HPDE6-E6E7 (cell line): Measurements from ENCODE around the gene SPATA2.
"Not testable (repeated sequence)": the region's sequence is repeated elsewhere in the genome, so short reads cannot be mapped to it uniquely, and the experiment has no call there.

Experiments
- DNase-seq: peaks from one replicate; pipeline ENCODE4 v3.0.0; 2011; ENCODE audit warnings: missing footprints; ENCODE audit errors: extremely low spot score

Gene SPATA2

DNA sequence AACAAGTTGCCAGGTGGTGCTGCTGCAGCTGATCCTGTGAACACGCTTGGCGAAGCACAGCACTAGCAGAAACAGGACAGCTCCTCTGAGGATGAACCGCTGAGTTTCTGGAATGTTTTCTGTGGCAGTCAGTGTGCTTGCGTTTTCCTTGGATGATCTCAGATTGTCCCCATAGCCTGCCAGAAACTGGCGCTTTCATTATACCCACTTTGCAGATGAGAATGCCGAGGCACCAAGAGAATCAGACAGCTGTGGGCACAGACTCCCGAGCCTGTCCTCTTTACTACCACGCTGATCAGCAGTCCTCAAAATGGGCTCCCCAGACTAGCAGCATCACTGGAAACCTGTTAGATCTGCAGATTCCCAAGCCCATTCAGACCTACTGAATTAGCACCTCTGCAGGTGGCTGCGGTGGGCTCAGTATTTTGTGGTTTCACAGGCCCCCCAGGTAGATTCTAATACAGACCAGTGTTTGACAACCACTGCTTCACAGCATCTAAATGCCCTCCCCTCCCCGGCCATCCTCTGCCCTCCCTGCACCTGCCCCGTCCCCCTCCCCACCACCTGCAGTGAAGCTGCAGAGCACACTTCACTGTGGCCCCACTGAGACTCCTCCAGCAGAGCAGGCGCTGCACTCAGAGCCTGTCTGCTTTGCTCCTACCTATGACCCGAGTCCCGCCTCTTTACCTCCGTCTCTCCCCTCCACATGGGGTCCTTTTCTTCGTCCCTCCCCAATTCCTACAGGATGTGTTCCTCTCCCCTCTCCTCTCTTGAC is 29.6 kb downstream of the SPATA2 start:
- DNase-seq, result no peak

DNA sequence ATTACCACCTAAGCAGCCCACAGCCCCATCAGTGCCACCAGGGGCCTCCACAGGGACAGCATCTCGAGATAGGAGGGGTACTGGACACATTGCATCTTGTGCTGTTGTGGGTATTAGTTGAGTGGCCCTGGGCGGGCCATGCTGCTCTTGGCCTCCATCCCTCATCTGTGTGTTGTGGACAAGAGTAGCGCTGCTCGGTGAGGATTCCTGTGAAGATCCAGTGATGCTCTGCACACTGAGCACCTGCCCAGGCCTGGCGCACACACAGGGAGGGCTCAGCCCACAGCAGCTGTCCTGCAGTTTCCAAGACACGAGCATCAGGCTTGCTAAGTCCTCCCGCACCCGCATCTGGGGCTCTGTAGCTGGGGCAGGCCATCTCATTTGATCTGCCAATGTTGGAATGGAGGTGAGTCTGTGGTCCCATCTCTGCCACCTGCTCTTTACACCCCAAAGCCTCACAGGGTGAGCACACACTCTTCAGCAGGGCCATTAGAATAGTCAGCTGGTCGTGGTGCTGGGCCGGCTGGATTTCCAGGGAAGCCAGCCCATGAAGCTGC is 32.0 kb downstream of the SPATA2 start:
- DNase-seq, result no peak

DNA sequence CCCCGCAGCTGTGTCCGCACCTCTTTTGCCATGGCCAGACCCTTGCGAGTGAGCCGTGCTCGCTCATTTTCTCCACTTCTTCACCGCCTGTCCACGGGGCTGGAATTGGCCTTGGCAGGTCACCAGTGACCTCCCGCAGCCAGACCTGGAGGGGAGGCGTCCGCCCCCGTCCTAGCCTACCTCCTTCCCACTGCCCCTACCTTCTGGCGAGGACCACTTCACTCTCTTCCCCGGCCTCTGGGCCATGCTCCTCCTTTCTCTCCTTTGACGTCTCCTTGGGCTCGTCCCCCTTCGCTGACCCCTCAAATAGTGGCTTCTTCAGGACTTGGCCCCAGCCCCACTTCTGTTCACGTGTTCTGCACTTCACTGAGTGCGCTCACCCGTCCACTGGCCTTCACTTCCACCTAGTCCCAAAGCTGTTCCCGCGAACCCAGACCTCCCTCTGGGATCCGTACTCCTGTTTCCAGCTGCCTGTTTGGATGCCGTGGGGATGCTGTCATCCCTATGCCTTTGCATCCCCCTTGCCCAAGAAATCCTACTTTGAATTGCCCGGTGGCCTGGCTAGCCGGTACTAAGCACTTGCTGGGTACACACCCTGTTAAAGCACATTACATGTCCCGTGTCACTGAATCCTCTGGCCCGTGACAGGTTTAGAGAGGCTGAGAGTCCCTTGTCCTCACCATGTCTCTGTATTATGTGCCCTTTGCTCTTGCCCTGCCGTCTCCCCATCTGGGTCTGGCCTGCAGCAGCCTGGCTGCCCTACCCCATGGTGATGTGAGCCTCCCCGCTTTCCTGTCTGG is 33.0 kb downstream of the SPATA2 start:
- no peak for DNase-seq

DNA sequence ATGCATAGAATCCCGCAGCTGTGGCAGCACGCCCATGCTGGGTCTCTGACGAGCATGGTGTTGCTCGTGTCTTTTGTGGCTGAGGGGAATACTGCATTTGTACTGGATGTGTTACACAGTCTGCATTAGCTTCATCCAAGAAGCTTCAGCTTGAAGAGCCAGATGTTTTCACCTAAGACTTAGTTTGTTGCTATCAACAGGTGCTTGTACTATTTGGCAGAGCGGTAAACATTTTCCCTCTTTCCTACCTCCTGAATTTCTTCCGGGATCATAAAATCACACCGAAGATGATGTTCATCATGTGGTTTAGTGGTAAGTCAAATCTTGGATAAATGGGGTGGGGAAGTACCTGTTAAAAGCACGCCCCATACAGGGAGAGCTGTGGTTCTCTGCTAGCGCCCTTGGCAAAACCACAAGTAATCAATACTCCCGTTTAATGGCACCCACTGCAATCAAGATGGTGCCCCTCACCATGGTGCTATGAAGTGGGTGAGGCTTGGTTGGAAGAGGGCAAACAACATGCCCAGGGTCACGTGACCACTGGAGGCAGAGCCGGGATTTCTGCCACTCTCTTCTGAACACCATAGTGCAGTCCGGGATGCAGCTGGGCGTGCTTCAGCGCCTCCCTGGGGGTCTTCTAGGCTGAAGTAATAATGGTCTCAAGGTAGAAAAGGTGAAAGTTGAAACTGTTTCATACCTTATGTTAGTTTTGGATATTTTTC is 34.4 kb downstream of the SPATA2 start:
- DNase-seq, result no peak

DNA sequence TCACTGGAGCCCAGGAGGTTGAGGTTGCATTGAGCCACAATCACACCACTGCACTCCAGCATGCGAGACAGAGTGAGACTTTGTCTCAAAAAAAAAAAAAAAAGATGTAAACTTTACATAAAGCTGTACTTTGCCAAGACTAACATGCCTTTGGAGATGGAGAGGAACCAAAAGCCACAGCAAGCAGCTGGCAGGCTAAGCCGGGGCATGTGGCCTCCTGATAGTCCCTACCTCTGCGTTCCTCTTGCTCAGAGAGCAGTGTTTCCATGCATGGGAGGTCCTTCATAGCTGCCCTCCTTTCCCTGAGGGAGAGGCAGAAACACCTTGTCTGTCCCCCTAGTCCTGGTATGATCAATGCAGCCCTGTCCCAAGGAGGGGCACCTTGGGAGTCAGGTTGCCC is 35.2 kb downstream of the SPATA2 start:
- DNase-seq, result no peak

DNA sequence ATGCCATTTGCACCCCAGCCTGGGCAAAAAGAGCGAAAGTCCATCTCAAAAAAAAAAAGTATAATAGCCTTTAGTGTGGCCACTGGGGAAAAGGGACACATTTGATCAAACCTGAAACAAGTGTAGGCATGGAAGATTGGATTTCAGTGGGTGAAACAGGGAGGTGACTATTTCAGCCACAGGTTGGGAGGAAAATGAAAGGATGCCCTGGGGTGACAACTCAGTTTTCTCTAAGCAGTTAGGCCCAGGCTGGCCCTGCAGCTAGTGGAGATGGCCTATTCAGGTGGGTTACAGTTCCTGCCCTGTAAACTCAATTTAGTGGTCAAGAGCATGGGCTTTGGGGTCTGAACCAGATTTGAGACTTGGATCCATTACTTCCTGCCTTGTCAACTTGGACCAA is 36.4 kb downstream of the SPATA2 start:
- DNase-seq, result no peak

DNA sequence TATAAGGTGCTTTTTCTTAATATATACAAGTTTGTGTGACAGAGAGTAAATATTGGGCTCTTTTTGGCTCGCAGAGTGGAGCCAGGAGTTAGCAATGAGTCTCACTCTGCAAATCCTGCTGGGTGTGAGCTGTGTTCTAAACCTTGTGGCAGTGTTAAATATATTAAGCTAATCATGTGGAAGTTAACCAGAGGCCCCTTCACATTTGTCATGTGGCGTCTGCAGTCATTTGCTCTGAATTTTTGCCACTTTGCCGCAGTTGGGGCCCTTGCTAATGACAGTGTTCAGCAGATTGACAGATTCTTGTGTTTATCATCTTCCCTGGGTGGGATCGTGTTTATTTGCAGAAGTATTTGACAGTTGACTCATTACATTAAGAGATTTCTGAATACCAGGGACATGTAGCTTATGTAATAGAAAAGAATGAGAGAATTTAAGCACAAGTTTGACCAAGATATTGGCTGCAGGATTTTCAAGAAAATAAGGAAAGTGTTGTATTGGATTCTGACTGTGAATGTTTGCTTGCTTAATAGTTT is 37.9 kb downstream of the SPATA2 start:
- no peak for DNase-seq

DNA sequence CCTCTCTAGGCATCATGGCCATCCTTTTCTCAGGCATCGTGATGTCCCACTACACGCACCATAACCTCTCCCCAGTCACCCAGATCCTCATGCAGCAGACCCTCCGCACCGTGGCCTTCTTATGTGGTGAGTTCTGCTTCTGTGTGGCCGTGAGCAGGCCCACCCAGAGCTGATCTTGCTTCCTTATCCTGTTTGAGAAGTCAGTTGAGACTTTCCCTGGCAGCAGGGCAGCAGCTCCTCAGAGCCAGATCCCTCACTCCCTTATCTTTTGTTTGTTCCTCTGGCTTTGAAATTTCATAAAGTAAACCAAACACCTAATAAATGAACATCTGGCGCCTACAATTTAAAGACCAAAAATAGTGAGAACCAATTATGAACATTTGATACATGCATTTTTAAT is 40.6 kb downstream of the SPATA2 start:
- no peak for DNase-seq

DNA sequence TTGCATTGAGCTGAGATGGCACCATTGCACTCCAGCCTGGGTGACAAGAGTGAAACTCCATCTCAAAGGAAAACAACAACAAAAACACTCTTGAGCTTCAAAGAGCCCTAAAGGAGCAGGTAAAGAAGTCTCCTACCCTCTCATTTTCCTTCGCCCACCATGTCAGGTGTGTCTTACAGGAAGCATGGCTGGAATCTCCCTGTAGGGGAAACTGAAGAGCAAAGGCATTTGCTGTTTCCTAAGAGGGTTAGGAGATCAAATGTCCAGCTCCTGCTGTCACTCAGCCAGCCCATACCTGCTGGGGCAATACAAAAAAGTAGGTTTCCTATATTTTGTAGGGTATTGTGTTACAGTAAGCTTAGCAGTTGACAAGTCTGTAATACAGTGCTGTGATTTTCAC is 43.3 kb downstream of the SPATA2 start:
- DNase-seq, result peak; percentile 62

DNA sequence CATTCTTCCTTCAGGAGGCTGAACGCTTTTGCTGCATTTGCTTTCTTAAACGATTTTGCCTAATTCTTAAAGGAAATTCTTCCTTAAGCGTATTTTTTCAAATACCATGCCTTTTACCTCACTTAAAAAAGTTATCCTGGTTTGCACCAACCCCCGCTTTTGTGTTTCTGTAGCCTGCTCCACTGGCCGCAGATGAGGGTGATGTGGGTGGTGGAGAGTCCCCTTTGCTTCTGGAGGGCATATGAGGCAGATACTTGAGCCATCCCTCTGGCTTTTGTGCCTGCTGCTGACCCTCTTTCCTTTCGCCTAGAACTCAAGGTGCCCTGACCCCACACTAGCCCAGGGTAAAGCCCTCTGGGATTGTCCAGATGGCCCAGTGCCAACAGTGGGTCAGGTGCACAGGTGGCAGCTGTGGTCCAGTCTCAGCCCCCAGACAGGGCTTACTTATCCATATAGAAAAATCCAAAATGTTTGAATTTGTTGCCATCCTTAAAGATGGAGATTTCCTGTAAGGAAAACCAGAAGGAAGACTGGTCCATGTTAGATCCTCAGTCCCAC is 43.9 kb downstream of the SPATA2 start:
- no peak for DNase-seq

DNA sequence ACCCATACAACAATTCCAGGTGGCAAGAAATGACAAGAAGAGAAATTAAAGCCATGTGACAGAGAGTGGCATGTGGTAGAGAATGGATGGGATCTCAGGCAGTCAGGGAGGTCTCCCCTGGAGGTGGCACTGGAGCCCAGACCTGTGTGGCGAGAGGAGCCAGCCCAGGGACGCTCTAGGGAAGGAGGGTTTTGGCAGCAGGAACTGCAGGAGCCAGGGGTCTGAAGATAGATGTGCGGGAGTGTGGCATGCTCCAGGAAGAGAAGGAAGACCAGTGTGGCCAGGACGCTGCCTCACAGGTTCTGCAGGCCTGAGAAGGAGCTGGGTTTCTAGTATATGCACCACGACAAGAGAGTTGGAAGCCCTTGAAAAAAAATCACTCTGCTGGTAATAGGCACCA is 45.1 kb downstream of the SPATA2 start:
- DNase-seq, result no peak

DNA sequence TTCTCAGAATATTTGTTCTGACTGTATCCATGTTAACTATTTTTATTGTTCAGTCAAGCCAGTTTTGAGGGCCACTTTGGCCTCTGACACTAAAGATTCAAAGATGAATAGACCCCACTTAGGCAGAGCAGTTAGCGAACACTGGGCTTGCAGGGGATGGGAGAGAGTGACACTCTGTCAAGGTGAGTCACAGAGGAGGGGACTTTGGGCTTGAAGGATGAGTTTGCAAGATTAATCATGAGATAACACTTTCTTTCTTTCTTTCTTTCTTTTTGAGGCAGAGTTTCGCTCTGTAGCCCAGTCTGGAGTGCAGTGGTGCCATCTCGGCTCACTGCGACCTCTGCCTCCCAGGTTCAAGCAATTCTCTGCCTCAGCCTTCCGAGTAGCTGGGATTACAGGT is 46.4 kb downstream of the SPATA2 start:
- no peak for DNase-seq

DNA sequence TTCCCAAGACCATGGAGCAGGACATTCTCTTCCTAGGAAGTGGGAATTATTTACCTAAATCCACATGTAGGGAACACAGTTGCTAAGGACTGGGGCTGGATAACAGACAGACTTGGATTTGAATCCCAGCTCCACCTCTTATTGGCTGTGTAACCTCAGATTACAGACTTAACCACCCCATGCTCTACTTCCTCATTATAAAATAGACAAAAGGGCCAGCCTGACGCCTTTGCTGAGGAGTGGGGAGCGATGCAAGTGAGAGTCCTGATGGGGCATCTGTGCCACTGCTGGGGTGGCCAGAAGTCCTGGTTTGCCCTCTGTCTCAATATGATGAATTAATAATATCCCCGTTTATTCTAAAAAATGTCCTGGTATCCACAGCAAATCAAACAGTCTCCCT is 46.8 kb downstream of the SPATA2 start:
- no peak for DNase-seq

DNA sequence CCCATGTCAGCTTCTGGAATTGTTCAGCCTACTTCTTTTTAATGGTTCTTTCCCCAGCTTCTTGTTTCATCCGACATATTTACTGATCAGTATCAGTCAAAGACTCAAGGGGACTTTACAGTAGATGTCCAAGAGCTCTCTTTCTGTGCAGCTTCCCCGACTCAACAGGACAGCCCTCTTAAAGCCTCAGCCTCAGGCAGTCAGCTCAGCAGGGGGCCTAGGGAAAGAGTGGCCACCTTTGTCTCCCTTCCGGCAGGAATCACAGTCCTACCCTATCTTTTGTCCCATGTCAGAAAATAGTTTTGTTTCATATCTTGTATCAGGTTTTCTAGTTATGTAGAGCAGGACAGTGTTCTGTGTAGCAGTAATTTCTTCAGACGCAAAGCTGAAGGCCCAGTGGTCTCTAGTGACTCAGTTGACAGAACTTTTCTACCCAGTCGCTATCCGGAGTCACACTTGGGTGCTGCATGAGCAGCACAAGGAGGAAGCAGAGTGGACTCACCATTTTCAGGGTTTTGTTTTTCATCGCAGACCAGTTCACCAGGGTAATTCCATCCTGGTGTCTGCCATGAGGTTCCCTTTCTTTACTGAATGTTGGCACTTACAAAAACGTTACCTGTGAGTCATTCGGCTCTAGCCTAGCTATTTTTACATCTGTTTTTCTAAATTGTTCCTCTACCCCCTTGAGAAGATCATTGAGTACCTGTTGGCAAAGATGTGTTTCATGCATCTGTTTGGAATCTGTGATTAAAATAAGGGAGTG is 47.7 kb downstream of the SPATA2 start:
- DNase-seq, result no peak

DNA sequence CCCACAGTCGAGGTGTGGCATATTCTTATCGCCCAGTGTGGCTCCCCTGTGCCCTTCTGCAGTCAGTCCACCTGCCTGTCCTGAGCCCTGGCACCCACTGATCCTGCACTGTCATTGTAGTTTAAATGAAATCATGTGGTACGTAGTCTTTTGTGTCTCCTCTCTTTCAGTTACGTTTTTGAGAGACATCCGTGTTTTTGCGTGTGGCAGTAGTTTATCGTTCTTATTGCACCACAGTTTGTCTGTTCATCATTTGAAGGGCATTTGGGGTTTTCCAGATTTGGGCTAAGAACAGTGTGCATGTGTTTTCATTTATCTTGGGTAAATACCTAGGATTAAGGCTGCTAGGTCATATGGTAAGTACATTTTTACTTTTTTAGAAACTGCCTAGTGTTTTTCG is 49.3 kb downstream of the SPATA2 start:
- no peak for DNase-seq

DNA sequence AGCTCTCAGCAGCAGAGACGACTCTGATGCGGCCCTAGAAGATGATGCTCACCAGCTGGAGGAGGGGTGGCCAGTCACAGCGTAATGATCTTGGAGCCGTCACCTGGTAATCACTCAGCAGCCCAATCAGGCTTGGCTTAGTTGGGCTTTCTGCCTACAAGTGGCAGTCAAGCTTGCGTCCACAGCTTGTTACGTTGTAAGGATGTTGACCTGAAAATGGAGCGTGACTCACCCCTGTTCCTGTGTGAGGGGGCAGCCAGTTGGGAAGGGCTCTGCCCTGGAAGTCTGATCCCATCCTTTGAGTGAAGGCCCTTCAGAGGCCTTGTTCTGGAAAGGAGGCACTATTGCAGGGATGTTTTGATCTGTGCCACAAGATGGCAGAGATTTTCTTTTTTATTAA is 49.8 kb downstream of the SPATA2 start:
- DNase-seq, result no peak

DNA sequence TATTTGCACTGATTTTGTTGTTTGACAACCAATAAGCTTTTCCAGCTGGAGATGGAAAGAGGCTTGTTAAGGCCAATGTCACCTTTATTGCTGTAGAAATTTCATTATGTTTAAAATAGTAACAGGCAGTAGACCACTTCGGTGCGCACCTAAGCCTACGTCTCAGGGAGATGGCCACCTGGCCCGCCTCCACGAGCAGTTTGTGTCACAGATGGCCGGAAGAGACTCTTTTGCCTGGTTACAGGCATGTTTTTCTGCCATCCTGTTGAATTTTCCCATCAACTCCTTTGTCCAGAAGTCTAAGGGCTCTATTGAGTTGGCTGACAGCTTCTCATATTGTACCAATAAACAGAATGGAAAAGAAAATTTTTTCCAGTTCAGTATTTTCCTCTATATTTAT is 51.7 kb downstream of the SPATA2 start:
- no peak for DNase-seq

DNA sequence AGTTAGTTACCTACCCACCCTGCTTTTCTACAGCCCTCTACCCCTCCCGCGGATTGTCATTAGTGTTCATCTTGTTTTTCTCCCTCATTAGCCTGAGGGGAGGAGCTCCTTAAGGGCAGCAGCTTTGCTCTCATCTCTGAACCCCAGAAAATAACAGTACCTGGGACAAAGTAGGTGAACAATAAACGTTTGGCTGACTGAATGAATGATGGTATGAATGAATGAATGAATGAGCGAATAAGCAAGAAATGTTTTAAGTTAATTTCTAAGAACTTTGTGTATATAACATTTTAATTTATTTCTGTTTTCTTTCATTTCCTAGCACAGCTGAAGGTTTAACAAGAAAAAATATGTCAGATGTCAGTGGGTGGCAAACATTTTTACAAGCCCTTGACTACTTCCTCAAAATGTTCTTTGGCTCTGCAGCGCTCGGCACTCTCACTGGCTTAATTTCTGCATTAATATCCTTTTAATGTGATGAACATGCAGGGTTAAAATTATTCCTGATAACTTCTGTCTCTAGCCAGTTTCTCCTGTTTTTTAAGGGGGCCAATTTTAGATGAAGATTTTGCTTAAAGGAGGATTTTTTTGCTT is 52.6 kb downstream of the SPATA2 start:
- DNase-seq, result no peak

DNA sequence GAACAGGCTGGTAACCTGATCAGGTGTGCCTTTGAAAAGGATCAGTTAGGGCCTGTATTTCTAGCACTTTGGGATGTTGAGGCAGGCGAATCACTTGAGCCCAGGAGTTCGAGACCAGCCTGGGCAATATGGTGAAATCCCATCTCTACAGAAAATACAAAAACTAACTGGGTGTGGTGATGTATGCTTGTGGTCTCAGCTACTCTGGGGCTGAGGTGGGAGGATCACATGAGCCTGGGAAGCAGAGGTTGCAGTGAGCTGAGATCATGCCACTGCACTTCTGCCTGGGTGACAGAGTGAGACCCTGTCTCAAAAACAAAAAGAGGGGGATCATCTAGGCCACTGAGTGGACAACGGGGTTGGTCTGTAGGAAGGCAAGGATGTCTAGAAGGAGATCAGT is 54.1 kb downstream of the SPATA2 start:
- DNase-seq, result not testable (repeated sequence)

DNA sequence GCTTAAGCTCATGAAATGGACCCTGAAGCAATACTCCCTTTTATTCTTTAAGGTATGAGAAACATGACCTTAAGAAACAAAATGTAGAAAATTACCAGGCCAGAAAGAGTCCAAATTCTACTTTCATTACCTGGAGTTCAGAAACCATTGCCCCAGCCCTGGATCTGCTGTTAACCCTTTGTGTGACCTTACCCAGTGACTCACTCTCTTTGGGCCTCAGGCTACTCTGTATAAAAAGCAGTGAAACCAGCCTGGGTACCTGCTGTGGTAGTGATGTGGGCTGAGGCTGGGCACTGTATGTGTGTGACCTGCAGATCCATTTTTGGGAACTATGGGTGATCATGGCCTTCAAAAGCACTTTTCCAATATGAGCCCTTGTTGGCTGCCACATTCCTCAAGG is 55.5 kb downstream of the SPATA2 start:
- peak; percentile 100 for DNase-seq

DNA sequence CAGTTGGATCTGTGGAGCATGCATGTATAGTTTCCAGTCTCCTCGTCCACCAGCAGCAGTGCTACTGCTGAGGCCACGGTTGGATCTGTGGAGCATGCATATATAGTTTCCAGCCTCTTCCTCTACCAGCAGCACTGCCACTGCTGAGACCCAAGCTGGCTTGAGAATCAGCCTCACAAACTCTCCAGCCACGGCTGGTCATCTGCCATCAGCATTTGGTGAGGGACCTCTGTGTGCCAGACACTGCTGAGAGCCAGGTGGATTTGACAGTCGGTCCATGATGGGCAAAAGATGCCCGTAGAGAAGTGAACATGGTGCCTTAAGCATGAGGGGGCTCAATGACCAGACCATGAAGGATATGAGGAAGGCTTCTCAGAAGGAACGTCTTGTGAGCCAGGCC is 56.3 kb downstream of the SPATA2 start:
- no peak for DNase-seq
